Measurements from ENCODE around the gene TAGAP.

DNA sequence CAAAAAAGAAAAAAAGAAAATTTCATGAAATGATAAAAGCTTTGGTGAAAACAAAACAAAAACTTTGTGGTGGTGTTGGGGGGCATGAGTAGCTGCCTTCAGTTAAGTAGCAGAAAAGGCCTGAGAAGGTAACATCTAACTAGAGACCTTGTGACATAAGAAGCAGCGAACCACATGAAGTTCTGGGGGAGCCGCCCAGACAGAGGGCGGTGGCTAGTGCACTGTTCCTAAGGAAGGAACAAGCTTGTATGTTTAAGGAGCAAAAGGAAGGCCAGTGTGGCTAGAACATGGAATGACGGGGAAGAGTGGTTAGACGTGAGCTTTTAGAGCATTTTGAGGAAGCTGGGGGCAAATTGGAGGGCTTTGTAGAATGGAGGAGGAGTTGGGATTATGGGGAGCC, 37.3 kb downstream of the TAGAP start:
- TF ChIP-seq, protein P1, sequence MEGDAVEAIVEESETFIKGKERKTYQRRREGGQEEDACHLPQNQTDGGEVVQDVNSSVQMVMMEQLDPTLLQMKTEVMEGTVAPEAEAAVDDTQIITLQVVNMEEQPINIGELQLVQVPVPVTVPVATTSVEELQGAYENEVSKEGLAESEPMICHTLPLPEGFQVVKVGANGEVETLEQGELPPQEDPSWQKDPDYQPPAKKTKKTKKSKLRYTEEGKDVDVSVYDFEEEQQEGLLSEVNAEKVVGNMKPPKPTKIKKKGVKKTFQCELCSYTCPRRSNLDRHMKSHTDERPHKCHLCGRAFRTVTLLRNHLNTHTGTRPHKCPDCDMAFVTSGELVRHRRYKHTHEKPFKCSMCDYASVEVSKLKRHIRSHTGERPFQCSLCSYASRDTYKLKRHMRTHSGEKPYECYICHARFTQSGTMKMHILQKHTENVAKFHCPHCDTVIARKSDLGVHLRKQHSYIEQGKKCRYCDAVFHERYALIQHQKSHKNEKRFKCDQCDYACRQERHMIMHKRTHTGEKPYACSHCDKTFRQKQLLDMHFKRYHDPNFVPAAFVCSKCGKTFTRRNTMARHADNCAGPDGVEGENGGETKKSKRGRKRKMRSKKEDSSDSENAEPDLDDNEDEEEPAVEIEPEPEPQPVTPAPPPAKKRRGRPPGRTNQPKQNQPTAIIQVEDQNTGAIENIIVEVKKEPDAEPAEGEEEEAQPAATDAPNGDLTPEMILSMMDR (IDR thresholded peaks at IDR 0.05) = no peak
- TF ChIP-seq, protein P2, sequence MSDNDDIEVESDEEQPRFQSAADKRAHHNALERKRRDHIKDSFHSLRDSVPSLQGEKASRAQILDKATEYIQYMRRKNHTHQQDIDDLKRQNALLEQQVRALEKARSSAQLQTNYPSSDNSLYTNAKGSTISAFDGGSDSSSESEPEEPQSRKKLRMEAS (IDR thresholded peaks at IDR 0.05; ENCODE audit: low read depth) = no peak
- no peak for TF ChIP-seq RCOR1 (IDR thresholded peaks at IDR 0.05; ENCODE audit: low read length)
- TF ChIP-seq RAD21 (IDR thresholded peaks at IDR 0.05; ENCODE audit: low read length) = no peak
- no peak for TF ChIP-seq POLR2AphosphoS5 (IDR thresholded peaks at IDR 0.05; ENCODE audit: low read depth, low read length)
- TF ChIP-seq ELF1 (IDR thresholded peaks at IDR 0.05) = no peak
- TF ChIP-seq, protein P3, sequence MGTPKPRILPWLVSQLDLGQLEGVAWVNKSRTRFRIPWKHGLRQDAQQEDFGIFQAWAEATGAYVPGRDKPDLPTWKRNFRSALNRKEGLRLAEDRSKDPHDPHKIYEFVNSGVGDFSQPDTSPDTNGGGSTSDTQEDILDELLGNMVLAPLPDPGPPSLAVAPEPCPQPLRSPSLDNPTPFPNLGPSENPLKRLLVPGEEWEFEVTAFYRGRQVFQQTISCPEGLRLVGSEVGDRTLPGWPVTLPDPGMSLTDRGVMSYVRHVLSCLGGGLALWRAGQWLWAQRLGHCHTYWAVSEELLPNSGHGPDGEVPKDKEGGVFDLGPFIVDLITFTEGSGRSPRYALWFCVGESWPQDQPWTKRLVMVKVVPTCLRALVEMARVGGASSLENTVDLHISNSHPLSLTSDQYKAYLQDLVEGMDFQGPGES (IDR thresholded peaks at IDR 0.05; ENCODE audit: low read depth, low read length) = no peak

Measured in SK-N-SH (cell line).